Endothelial cell of umbilical vein (primary cell): ENCODE data around the gene PPP1R1A. TPM values are rescaled to one million over a fixed set of nuclear protein-coding genes. Genes with fewer than 3 reads are reported as not detected.

Experiments used
- BruUV-seq: library from RNA; stranded (reverse); fragments of 400-500 nt; replicated peaks from 2 replicates; lab custom pipeline; 2021; lab: Mats Ljungman, UMichigan
- CTCF ChIA-PET: fragments of 300-600, 350-600 bp; sonication (Branson Sonifier 250); formaldehyde crosslinking; loops from one replicate; lab custom pipeline; 2021; ENCODE audit warnings: antibody characterized with exemption, inconsistent platforms; lab: Charles Lee
- POLR2A ChIA-PET: fragments of 300-600, 350-600 bp; sonication (Branson Sonifier 250); formaldehyde crosslinking; loops from one replicate; lab custom pipeline; 2021; ENCODE audit warnings: antibody characterized with exemption, inconsistent platforms; lab: Charles Lee
- DNase-seq: peaks from one replicate; pipeline ENCODE4 v3.0.0-alpha.2; 2011; ENCODE audit warnings: low read depth, low spot score
- FAIRE-seq: peaks from 2 replicates; lab custom pipeline; 2011; peaks lifted over from hg19 to GRCh38; lab: Jason Lieb, UNC
- H2AFZ ChIP-seq: 2 replicates; pipeline ENCODE4 v1.6.0; 2012; ENCODE audit warnings: low read depth, low read length, control low read depth, inconsistent platforms
- H3K27ac ChIP-seq: 2 replicates; pipeline ENCODE4 v1.5.1; 2011; ENCODE audit warnings: low read depth, mild to moderate bottlenecking, control low read depth, low read length, moderate library complexity; ENCODE audit not compliant: insufficient read depth
- H3K27me3 ChIP-seq, 2 experiments: 2 replicates each; pipeline versions ENCODE4 v1.6.0 to v1.6.1; 2011; ENCODE audit warnings: low read length in 2 of 2, mixed read lengths in 1 of 2; ENCODE audit not compliant: control insufficient read depth in 2 of 2, insufficient read depth in 2 of 2
- H3K36me3 ChIP-seq, 2 experiments: 2 replicates in 1 of 2; 3 replicates in 1 of 2; pipeline ENCODE4 v1.5.1; 2011; ENCODE audit warnings: low read length in 2 of 2, mild to moderate bottlenecking in 1 of 2, moderate library complexity in 1 of 2; ENCODE audit not compliant: control insufficient read depth in 2 of 2, insufficient read depth in 2 of 2; ENCODE audit errors: extremely low read depth in 1 of 2
- H3K4me1 ChIP-seq: 3 replicates; pipeline ENCODE4 v1.5.1; 2011; ENCODE audit warnings: mild to moderate bottlenecking, low read length; ENCODE audit not compliant: control insufficient read depth, insufficient read depth; ENCODE audit errors: extremely low read depth
- H3K4me2 ChIP-seq: 2 replicates; pipeline ENCODE4 v1.6.1; 2011; ENCODE audit warnings: low read length, control low read depth, mixed read lengths; ENCODE audit not compliant: insufficient read depth
- H3K4me3 ChIP-seq, 3 experiments: fragments of 200-600 bp in 1 of 3; sonication (generic), shearing (Covaris generic) in 1 of 3; replicated peaks in 1 of 3; 2 replicates each; pipeline ENCODE4 v1.5.1; 2011 to 2016; ENCODE audit warnings: control low read depth in 3 of 3, low read length in 3 of 3, mild to moderate bottlenecking in 2 of 3, inconsistent platforms in 1 of 3, low read depth in 1 of 3, moderate library complexity in 1 of 3; ENCODE audit not compliant: insufficient read depth in 1 of 3
- H3K79me2 ChIP-seq: 2 replicates; pipeline ENCODE4 v1.6.0; 2012; ENCODE audit warnings: low read length, inconsistent platforms; ENCODE audit not compliant: control insufficient read depth, insufficient read depth
- H3K9ac ChIP-seq: replicated peaks from 2 replicates; pipeline ENCODE3; 2011; ENCODE audit warnings: low read length, control low read depth; ENCODE audit not compliant: insufficient read depth; ENCODE audit errors: extremely low read depth
- H3K9me1 ChIP-seq: replicated peaks from 3 replicates; pipeline ENCODE4 v1.6.0; 2011; ENCODE audit warnings: mild to moderate bottlenecking, low read length; ENCODE audit not compliant: control insufficient read depth, insufficient read depth; ENCODE audit errors: extremely low read depth
- H3K9me3 ChIP-seq: replicated peaks from 2 replicates; pipeline ENCODE4 v1.5.1; 2012; ENCODE audit warnings: low read length, inconsistent platforms; ENCODE audit not compliant: control insufficient read depth, insufficient read depth
- H4K20me1 ChIP-seq: replicated peaks from 2 replicates; pipeline ENCODE3; 2011; ENCODE audit warnings: mild to moderate bottlenecking, low read length; ENCODE audit not compliant: control insufficient read depth, insufficient read depth; ENCODE audit errors: extremely low read depth
- CTCF ChIP-seq, 2 donors: IDR thresholded peaks; 1 replicate in 1 of 2; 2 replicates in 1 of 2; pipeline ENCODE4 v1.5.1; 2011; ENCODE audit warnings: low read length in 2 of 2, mild to moderate bottlenecking in 2 of 2, moderate library complexity in 2 of 2, control low read depth in 1 of 2, inconsistent platforms in 1 of 2, low read depth in 1 of 2; ENCODE audit not compliant: insufficient read depth in 1 of 2; ENCODE audit errors: extremely low read depth in 1 of 2
- EZH2 ChIP-seq: IDR thresholded peaks from 2 replicates; pipeline ENCODE4 v1.6.1; 2012; ENCODE audit warnings: borderline replicate concordance, low read depth, mild to moderate bottlenecking, moderate library complexity, low read length, inconsistent platforms; ENCODE audit not compliant: severe bottlenecking
- FOS ChIP-seq: IDR thresholded peaks from 2 replicates; pipeline ENCODE4 v1.6.1; 2011; ENCODE audit warnings: mild to moderate bottlenecking, low read length, moderate library complexity, borderline replicate concordance; ENCODE audit not compliant: insufficient read depth
- GATA2 ChIP-seq: IDR thresholded peaks from 2 replicates; pipeline ENCODE4 v1.7.0; 2011; ENCODE audit warnings: low read depth, mild to moderate bottlenecking, moderate library complexity, mixed read lengths, low read length; ENCODE audit not compliant: insufficient read length, insufficient read depth
- JUN ChIP-seq: IDR thresholded peaks from 2 replicates; pipeline ENCODE4 v1.6.1; 2011; ENCODE audit warnings: borderline replicate concordance, low read depth; ENCODE audit not compliant: insufficient read length, insufficient read depth
- MAX ChIP-seq: IDR thresholded peaks from 2 replicates; pipeline ENCODE4 v1.6.1; 2011; ENCODE audit not compliant: insufficient read depth, insufficient read length
- MYC ChIP-seq: IDR thresholded peaks from one replicate; pipeline ENCODE4 v1.6.1; 2011; ENCODE audit warnings: mild to moderate bottlenecking, low read depth, low read length
- POLR2A ChIP-seq: IDR thresholded peaks from 2 replicates; pipeline ENCODE4 v1.6.1; 2012; ENCODE audit warnings: low read depth, mild to moderate bottlenecking, control low read depth, low read length
- POLR2AphosphoS5 ChIP-seq: IDR thresholded peaks from 2 replicates; pipeline ENCODE4 v1.6.1; 2012; ENCODE audit warnings: low read depth, mild to moderate bottlenecking, control low read depth, low read length, moderate library complexity; ENCODE audit not compliant: insufficient read depth
- dilution Hi-C: fragments of 300-500 bp; cut with MboI; formaldehyde crosslinking; loops from one replicate; pipeline ENCODE4 v1.15.0; 2019; ENCODE audit warnings: low sequenced_read_pairs; ENCODE audit not compliant: extremely low pct_ligation_motif_present
- intact Hi-C: fragments of 100-400 bp; cut with micrococcal nuclease; formaldehyde crosslinking; loops from one replicate; pipeline ENCODE4 v1.10.0; 2022
- polyA plus RNA-seq, 4 experiments: library from polyadenylated mRNA; depleted of rRNA in 3 of 4; stranded (reverse) in 3 of 4; unstranded in 1 of 4; fragments of >200 nt; gene quantifications; 2 replicates each; pipeline versions ENCODE4 v1.2.1 to v1.2.3, GENCODE V29; 2011 to 2012; ENCODE audit warnings: missing spikeins in 1 of 4
- total RNA-seq: library from RNA; stranded (reverse); gene quantifications from 2 replicates; pipeline ENCODE4 v1.2.3, GENCODE V29; 2021

The PPP1R1A gene
- total and polyA plus RNA-seq, 2 donors (not counting 3 experiments of a cell fraction or from before 2014, with no cell fraction given): not detected

GRCh38 chr12:54581412-54581811, 7.0 kb downstream of the PPP1R1A start:
- peaks cover 2 to 9% of the 10 kb centered on the region in 2 experiments for H3K27me3 ChIP-seq
- no peaks in the 10 kb centered on the region for H3K36me3 ChIP-seq
- no peaks in the 10 kb centered on the region for H3K79me2 ChIP-seq
- no peaks in the 10 kb centered on the region for H3K4me1 ChIP-seq
- no peaks in the 10 kb centered on the region for H3K9me3 ChIP-seq
- no TSS peak for BruUV-seq
- intact Hi-C loops: no loop called here
- H3K4me2 ChIP-seq: no peak overlapping the region
- H3K9me1 ChIP-seq: no peaks in the 10 kb centered on the region
- dilution Hi-C loops: no loop called here
- no peak overlapping the region for H3K4me3 ChIP-seq
- no peak for FAIRE-seq
- TF ChIP-seq JUN: no peak
- TF ChIP-seq POLR2A: no peak
- no peak for TF ChIP-seq GATA2
- TF ChIP-seq POLR2AphosphoS5: no peak
- no peak for TF ChIP-seq EZH2
- no peak for TF ChIP-seq FOS
- no peak for TF ChIP-seq MYC
- no peak for TF ChIP-seq CTCF (IDR thresholded peaks at IDR 0.05; ENCODE audit: extremely low read depth in 1 of 2, insufficient read depth in 1 of 2, low read depth in 1 of 2, low read length in 2 of 2)
- no peak for TF ChIP-seq MAX
- ChIA-PET POLR2A (no interaction called here), CTCF (interaction anchor here (2.1 to 2.2 kb wide), 2 partner anchors 11 to 54 kb away, joined by 6 to 9 read pairs; no protein-coding TSS in a partner anchor)
- H2AFZ ChIP-seq: no peak overlapping the region
- H3K9ac ChIP-seq: no peak overlapping the region
- no peak overlapping the region for H3K27ac ChIP-seq
- H4K20me1 ChIP-seq: no peaks in the 10 kb centered on the region
- no peak for DNase-seq
